Stimulated activated CD4-positive, alpha-beta T cell treated with anti-CD3 and anti-CD28 coated beads, Interleukin-12 subunit alpha, Interleukin-12 subunit beta, amount 100 ng/mL, for 24 hours (primary cell): ENCODE results near the gene MS4A4A.

Source experiments
- DNase-seq, 2 experiments: peaks; one replicate each; pipeline ENCODE4 v3.0.0-alpha.2; 2020; ENCODE audit warnings: low read depth in 2 of 2

MS4A4A gene

GRCh38 chr11:60347084-60347797, 66.8 kb downstream of the MS4A4A start:
- no peak for DNase-seq

DNA sequence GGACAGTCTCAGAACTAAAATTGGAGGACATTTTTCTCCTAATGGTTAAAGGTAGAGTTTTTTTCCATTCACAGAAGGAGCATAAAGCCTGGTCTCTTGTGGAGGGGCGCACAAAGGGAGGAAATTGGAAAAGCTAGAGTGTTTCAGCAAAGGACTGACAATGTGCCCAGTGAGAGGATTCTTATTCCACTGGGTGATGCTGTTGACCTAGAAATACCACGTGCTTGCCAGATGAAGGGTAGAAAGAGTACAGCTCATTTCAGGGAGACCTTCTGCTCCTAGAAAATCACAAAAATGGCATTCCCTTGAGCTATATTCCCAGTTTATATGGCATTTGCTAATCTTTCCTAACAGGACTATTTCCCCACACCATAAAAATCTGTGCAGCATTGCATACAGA, 67.7 kb downstream of the MS4A4A start:
- DNase-seq: no peak

- DNase-seq: no peak
Observed at GRCh38 chr11:60349990-60350389, 69.5 kb downstream of the MS4A4A start.

DNA sequence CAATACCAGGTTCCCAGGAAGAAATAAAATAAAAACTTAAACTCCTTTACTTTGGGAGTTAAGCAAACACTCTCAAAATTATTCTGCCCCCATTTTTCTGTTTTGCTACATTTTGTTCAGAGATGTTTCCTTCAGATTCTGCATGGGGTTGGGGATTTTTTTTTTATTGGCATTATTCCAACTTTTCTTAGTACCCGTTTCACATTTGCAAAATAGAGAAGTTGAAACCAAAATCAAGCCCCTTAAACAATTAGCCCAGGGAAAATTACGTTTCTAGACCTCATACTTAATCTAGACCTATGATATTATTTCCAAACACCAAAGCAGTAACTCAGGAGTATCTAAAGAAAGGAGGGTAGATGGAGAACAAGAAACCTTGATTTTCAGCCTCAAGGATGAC, 77.3 kb downstream of the MS4A4A start:
- DNase-seq: no peak
